Ramos (cell line): ENCODE data around the gene ANKS6.

ENCODE experiments used
- in situ Hi-C: fragments of 300-500 bp; cut with MboI; formaldehyde crosslinking; loops from one replicate; pipeline ENCODE4 v1.14.3; 2022; ENCODE audit warnings: low sequenced_read_pairs; ENCODE audit not compliant: unreplicated experiment

ANKS6 gene

GRCh38 chr9:98743818-98744611 lies 52.3 kb downstream of the ANKS6 start:
- in situ Hi-C loops: loop anchor here (10.0 kb wide), 1 partner anchor 59 kb away; no protein-coding TSS in a partner anchor

DNA sequence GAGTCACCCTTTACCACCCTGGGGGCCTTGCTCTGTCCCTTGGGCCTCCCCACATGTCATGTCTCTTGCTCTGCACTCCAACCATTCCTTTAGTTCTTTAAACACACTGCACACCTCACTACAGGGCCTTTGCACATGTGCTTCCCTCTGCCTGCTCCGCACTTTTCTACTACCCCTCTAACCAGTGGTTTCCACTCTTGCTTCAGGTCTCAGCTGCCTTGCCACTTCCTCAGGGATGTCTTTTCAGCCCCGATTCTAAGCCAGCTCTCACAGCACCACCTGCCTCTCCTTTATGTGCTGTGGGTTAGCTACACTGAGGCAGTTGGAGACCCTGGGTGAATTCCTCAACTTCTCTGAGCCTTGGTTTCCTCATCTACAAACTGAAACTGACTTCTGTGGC lies 53.0 kb downstream of the ANKS6 start:
- in situ Hi-C loops: loop anchor here (10.0 kb wide), 1 partner anchor 59 kb away; no protein-coding TSS in a partner anchor

DNA sequence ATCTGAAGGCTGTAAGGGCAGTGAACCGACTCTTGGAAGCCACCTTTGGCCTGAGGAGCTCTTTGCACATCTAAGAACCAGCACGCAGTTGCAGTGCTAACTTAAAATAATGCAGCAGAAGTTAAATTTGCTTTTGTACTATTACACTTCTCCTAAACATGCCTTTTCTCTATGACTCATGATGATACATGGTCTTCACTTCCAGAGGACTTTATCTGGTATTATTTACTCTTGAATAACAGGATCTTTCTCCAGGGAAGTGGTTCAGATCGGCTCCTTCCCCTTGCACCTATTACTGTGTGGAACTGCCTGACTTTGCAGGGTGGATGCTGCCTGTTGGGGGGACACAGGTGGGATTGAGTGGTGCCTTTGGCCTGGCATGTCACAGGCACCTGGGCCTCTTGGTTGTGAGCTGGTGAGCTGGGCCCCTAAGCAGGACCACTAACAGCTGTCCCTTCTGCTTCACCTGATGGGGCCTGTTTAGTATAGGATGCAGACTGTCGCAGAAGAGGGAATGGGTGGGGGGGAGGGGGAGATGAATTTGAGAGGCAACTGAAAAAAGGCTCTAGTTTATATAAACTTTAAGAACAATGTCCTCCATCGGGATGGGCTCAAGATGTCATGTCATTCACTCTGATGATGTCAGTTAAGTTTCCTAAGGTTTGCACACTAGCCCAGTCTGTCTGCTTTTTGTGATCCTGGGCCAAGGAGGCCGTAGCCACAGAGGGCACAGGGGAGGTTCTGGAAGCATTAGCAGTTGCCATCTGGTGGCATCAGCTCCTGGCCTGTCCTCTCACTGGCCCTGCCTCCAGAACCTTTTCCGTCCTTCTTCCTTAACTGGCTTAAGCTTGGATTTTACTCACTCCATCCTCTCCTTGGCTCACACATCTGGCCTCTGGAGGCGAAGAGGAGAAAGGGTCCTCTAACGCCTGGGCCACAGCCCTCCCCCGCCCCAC lies 53.8 kb downstream of the ANKS6 start:
- in situ Hi-C loops: loop anchor here (10.0 kb wide), 1 partner anchor 58 kb away; no protein-coding TSS in a partner anchor

- in situ Hi-C loops: loop anchor here (10.0 kb wide), 1 partner anchor 56 kb away; no protein-coding TSS in a partner anchor
Measured at GRCh38 chr9:98740226-98740881, 56.0 kb downstream of the ANKS6 start.

GRCh38 chr9:98738741-98739140 lies 57.6 kb downstream of the ANKS6 start:
- in situ Hi-C loops: no loop called here

DNA sequence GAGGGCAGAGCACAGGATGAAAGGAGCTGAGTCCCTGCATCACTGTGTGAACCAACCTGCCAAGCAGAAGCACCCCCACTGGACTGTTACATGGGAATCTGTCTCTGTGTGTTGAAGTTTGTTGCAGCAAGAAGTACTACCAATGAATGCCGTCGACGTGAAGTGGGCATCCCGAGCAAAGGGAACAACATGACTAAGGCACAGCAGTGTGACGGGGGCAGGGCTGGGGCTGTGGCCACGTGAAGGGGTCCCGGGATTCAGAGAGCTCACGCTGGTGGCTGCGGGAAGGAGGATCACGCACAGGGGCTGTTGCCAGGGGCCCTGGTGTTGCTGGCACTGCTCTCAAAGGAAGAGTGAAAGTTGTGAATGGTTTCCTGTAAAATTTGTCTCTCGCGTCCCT lies 60.1 kb downstream of the ANKS6 start:
- in situ Hi-C loops: no loop called here

DNA sequence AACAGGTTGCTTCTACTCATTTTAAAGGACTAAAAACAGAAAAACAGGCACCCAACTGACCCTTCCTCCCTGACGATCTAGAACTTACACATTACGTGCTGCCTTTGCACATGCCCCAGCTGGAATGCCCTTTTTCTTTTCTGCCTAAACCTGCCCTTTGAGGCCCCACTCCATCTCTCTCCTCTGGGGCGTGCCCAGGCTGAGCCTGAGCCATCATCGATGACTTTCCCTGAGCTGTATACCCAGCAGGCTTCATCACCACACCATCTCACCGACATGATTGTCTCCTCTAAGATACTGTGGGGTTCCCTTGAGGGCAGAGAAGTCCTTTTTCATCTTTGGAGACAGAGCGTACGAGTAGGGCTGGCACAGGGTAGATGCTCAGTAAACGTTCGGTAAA lies 63.6 kb downstream of the ANKS6 start:
- in situ Hi-C loops: no loop called here

DNA sequence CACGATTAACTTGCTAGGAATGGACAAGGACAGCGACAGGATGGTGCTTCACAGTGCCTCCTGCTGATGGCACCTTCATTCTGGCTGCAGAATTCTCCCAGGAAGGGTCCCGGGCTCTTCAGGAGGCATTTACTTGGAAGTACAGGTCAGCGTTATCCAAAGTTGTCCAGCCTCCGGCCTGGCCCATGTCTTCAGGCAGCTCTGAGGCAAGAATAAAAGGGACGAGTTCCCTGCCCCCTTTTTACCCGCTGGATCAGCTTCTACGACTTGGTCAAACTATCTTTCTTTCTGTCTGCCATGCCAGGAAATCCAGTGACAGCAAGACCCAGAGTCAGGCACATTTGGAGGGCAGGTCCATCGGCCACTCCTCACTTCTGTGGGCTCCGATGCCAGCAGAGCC lies 64.3 kb downstream of the ANKS6 start:
- in situ Hi-C loops: no loop called here

DNA sequence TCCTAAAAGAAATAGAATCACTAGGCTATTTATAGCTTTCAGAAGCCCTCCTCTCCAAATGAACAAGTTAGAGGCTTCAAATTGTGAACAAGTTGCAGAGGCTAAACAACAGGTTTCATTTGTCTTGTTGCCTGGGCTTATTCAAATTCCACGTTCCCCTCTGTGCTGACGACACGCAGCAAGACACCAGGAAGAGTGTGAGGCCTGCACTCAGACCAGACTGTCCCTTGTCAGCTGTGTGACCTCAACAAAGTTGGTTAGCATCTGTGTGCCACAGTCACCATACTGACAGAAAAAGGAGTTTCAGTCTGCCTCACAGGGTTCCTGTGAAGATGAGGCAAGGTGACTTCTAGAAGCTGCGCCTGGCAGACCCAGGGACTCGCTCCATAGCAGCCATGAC lies 65.5 kb downstream of the ANKS6 start:
- in situ Hi-C loops: no loop called here

- in situ Hi-C loops: no loop called here
Measured at GRCh38 chr9:98728500-98728899, 67.9 kb downstream of the ANKS6 start.

GRCh38 chr9:98727428-98727827 lies 68.9 kb downstream of the ANKS6 start:
- in situ Hi-C loops: no loop called here

GRCh38 chr9:98726735-98727134 lies 69.6 kb downstream of the ANKS6 start:
- in situ Hi-C loops: no loop called here

GRCh38 chr9:98724810-98725530 lies 71.4 kb downstream of the ANKS6 start:
- in situ Hi-C loops: no loop called here

DNA sequence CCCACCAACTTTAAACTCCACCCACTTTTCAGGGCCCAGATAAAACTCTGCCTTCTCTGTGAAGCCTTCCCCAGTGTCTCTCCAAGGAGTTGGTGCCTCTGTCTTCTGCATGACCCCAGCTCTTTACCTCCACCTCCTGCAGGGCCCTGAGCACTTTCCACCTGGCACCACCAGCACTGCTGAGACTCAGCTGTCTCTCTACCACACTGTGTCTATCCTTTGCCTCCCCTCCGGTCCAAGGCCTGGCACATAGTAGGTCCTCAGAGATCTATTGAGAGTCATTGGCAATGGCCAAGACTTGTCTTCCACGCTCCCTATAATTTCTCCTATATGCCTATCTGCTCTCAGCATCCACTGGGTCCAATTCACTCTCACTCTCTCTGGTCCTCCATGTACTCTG lies 74.7 kb downstream of the ANKS6 start:
- in situ Hi-C loops: no loop called here

- in situ Hi-C loops: no loop called here
Measured at GRCh38 chr9:98720402-98720801, 76.0 kb downstream of the ANKS6 start.

DNA sequence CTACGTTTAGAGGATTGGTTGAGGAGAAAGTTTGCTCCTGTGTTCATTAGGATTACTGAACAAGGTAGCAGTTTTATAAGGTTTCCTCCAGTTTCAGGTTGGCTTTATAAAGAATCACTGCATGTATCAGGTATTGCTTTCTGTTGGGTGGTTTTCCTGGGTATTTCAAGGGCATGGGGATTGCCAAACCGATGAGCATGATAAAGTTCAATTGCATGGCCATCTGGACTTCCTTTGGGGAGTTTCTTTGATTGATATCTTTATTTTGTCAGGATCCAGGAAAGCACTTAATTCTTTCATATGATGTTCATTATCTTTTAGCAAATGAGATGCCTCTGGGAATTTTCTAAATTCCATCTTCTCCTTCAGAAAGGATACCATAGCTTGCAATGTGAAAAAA lies 77.3 kb downstream of the ANKS6 start:
- in situ Hi-C loops: no loop called here

DNA sequence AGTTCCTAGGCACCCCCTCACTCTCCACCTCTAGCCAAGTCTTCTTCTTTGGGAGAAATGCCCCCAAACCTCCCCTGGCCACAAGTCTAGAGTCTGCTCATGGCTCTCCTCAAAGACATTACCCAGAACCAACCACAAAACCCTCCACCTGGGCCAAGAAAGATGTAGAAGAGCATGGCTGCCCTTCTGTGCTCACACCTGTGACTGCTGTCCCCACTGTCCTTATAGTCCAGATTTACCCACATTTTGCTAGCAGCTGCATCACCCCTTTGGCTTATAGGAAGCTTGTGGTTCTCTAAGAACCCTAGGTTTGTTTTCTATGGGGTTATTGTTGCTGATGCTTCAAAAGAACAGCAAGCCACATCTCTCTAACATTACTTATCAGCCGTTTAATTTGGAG lies 81.5 kb downstream of the ANKS6 start:
- in situ Hi-C loops: no loop called here

GRCh38 chr9:98712987-98713386 lies 83.4 kb downstream of the ANKS6 start:
- in situ Hi-C loops: no loop called here

- in situ Hi-C loops: no loop called here
Measured at GRCh38 chr9:98709968-98710965, 86.1 kb downstream of the ANKS6 start.
